NOMO-1 treated with DMSO at 0.1 percent for 48 hours (cell line): ENCODE data around the gene CALHM2.
"Not testable (repeated sequence)": the region's sequence is repeated elsewhere in the genome, so short reads cannot be mapped to it uniquely, and the experiment has no call there.

Experiments used
- DNase-seq: peaks from one replicate; lab custom pipeline; 2025; ENCODE audit not compliant: unreplicated experiment; lab: John Stamatoyannopoulos, UW

CALHM2 gene

GRCh38 chr10:103451831-103452505 is at the start of gene CALHM2:
TSS of gene CALHM2 (minus strand) at chr10:103452370. CDS start at chr10:103449941, 2,429 bp downstream.
- DNase-seq = peak; percentile 68

- no peak for DNase-seq
These were observed 49.0 kb upstream of the CALHM2 start for GRCh38 chr10:103501186-103501585.

- DNase-seq = no peak
These were observed 48.3 kb upstream of the CALHM2 start for GRCh38 chr10:103500481-103500880.

- DNase-seq = no peak
These were observed 47.7 kb upstream of the CALHM2 start for GRCh38 chr10:103499881-103500280.

- no peak for DNase-seq
These were observed 46.9 kb upstream of the CALHM2 start for GRCh38 chr10:103498936-103499638.

- DNase-seq = no peak
These were observed 45.2 kb upstream of the CALHM2 start for GRCh38 chr10:103497161-103497915.

GRCh38 chr10:103495321-103495720 is 43.2 kb upstream of the CALHM2 start:
- DNase-seq = no peak

GRCh38 chr10:103493916-103494877 is 42.0 kb upstream of the CALHM2 start:
- no peak for DNase-seq

- peak; percentile 0 for DNase-seq
These were observed 41.3 kb upstream of the CALHM2 start, which contains the start of gene NEURL1 for GRCh38 chr10:103493362-103493915. TSS of gene NEURL1 (plus strand) at chr10:103493705. CDS start at chr10:103494388, 683 bp downstream.

- no peak for DNase-seq
These were observed 40.6 kb upstream of the CALHM2 start for GRCh38 chr10:103492655-103493261.

- DNase-seq = no peak
These were observed 39.7 kb upstream of the CALHM2 start for GRCh38 chr10:103491729-103492364.

GRCh38 chr10:103490986-103491314 is 38.8 kb upstream of the CALHM2 start:
- no peak for DNase-seq

- no peak for DNase-seq
These were observed 35.2 kb upstream of the CALHM2 start for GRCh38 chr10:103487410-103487708.

- DNase-seq = not testable (repeated sequence)
These were observed 34.7 kb upstream of the CALHM2 start for GRCh38 chr10:103486635-103487409.

GRCh38 chr10:103481974-103482531 is 29.9 kb upstream of the CALHM2 start:
- DNase-seq = peak; percentile 75

- DNase-seq = no peak
These were observed 28.4 kb upstream of the CALHM2 start for GRCh38 chr10:103480521-103480920.

- no peak for DNase-seq
These were observed 27.0 kb upstream of the CALHM2 start, which contains the start of gene CALHM3 for GRCh38 chr10:103479135-103479534. TSS of gene CALHM3 (minus strand) at chr10:103479240. CDS start at chr10:103479032, 208 bp downstream.

GRCh38 chr10:103478671-103479070 is 26.5 kb upstream of the CALHM2 start:
- no peak for DNase-seq
